ENCODE measurements around the gene MACROD2.

MACROD2 gene

GRCh38 chr20:14559612-14560011 lies 564.3 kb downstream of the MACROD2 start:
- no peak overlapping the region for H3K4me3 ChIP-seq (replicated peaks; ENCODE audit: low read depth, low read length)
- no peak for TF ChIP-seq CTCF (IDR thresholded peaks at IDR 0.05; ENCODE audit: low read depth, low read length, missing control alignments)
- DNase-seq (ENCODE audit: extremely low read depth, low read depth), result no peak

- no peak for DNase-seq (ENCODE audit: extremely low read depth, low read depth)
- H3K4me3 ChIP-seq (replicated peaks; ENCODE audit: low read depth, low read length), result no peak overlapping the region
- no peak for TF ChIP-seq CTCF (IDR thresholded peaks at IDR 0.05; ENCODE audit: low read depth, low read length, missing control alignments)
Observed at GRCh38 chr20:14561741-14562221, 566.5 kb downstream of the MACROD2 start.

DNA sequence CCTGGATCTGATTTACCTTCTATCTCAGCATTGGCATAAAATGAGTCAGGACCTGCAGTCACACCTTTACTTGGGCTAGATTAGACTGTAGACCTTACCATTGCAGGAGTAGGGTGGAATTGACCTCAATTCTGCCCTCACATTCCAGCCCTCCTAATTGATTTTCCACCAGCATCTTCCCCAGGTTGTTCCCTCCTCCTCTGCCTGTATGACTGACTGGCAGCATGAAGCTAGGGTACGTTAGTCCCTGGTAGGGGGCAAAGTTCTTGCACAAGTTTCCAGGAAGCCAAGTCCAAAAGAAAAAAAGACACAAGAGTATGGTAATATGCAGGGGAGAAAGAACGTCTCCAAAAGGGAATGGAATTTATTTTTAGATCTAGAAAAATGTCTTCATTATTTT lies 567.7 kb downstream of the MACROD2 start:
- no peak overlapping the region for H3K4me3 ChIP-seq (replicated peaks; ENCODE audit: low read depth, low read length)
- no peak for TF ChIP-seq CTCF (IDR thresholded peaks at IDR 0.05; ENCODE audit: low read depth, low read length, missing control alignments)
- no peak for DNase-seq (ENCODE audit: extremely low read depth, low read depth)

GRCh38 chr20:14566505-14566904 lies 571.2 kb downstream of the MACROD2 start:
- DNase-seq (ENCODE audit: extremely low read depth, low read depth), result no peak
- TF ChIP-seq CTCF (IDR thresholded peaks at IDR 0.05; ENCODE audit: low read depth, low read length, missing control alignments), result no peak
- no peak overlapping the region for H3K4me3 ChIP-seq (replicated peaks; ENCODE audit: low read depth, low read length)

DNA sequence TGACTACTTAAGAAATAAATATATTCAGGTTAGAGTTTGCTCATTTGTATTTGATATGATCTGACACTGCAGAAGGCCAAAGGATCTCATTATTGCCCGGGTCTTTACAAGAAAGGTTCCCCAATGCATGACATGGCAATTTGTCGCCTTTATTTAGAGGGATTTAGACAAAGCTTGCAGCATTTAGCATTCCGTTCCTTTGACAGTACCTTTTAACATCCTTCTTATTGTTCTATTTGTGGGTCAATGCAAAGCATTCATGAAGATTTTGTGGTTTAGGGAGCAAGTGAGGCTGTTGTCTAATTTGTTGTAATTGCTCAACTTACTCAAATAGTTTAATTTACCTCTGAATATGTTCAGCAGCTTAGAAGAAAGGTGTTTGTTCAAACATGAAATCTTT lies 572.9 kb downstream of the MACROD2 start:
- no peak overlapping the region for H3K4me3 ChIP-seq (replicated peaks; ENCODE audit: low read depth, low read length)
- no peak for TF ChIP-seq CTCF (IDR thresholded peaks at IDR 0.05; ENCODE audit: low read depth, low read length, missing control alignments)
- no peak for DNase-seq (ENCODE audit: extremely low read depth, low read depth)

GRCh38 chr20:14568701-14569100 lies 573.4 kb downstream of the MACROD2 start:
- no peak for TF ChIP-seq CTCF (IDR thresholded peaks at IDR 0.05; ENCODE audit: low read depth, low read length, missing control alignments)
- no peak overlapping the region for H3K4me3 ChIP-seq (replicated peaks; ENCODE audit: low read depth, low read length)
- DNase-seq (ENCODE audit: extremely low read depth, low read depth), result no peak

DNA sequence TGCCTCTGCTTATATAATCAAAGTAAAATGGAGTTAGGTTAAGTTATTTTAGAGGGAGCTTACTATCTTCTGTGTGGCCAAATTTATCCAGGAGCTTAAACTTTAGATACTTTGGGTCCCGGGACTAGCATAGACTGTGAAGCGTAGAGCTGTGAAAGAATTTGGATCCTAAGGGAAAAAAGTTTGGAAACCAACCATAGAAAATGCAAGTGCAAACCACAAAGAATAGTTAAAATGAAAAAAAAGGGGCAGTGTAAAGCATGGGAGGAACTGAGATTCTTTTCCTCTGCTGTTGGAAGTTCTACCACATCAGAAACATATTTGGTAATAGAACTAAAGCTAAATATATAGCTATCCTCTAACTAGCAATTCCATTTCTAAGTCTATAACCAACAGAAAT lies 574.3 kb downstream of the MACROD2 start:
- no peak for DNase-seq (ENCODE audit: extremely low read depth, low read depth)
- no peak for TF ChIP-seq CTCF (IDR thresholded peaks at IDR 0.05; ENCODE audit: low read depth, low read length, missing control alignments)
- no peak overlapping the region for H3K4me3 ChIP-seq (replicated peaks; ENCODE audit: low read depth, low read length)

All from HFF-Myc (cell line).